Mesenchymal stem cell (in vitro differentiated cells and primary cell): ENCODE measurements around the gene EP400.

Experiments
- DNase-seq: peaks from one replicate; pipeline ENCODE4 v3.0.0-alpha.2; 2013
- H2AFZ ChIP-seq: one replicate; pipeline ENCODE4 v1.6.1; 2013; ENCODE audit warnings: low read depth, mild to moderate bottlenecking, control low read depth, inconsistent platforms, low read length, moderate library complexity
- H2AK5ac ChIP-seq: 2 replicates; pipeline ENCODE4 v1.6.1; 2013; ENCODE audit warnings: low read length, moderate library complexity, mild to moderate bottlenecking, inconsistent platforms; ENCODE audit not compliant: severe bottlenecking
- H2BK120ac ChIP-seq: one replicate; pipeline ENCODE4 v1.6.1; 2013; ENCODE audit warnings: low read depth, mild to moderate bottlenecking, inconsistent platforms, low read length, moderate library complexity
- H2BK12ac ChIP-seq, 2 experiments: one replicate each; pipeline ENCODE4 v1.6.1; 2013; ENCODE audit warnings: inconsistent platforms in 2 of 2, low read length in 2 of 2, mild to moderate bottlenecking in 2 of 2, moderate library complexity in 2 of 2, control low read depth in 1 of 2
- H2BK15ac ChIP-seq: one replicate; pipeline ENCODE4 v1.6.1; 2013; ENCODE audit warnings: mild to moderate bottlenecking, low read depth, inconsistent platforms; ENCODE audit not compliant: poor library complexity, severe bottlenecking
- H2BK5ac ChIP-seq: 2 replicates; pipeline ENCODE4 v1.6.1; 2013; ENCODE audit warnings: low read depth, mild to moderate bottlenecking, low read length, control low read depth, inconsistent platforms; ENCODE audit not compliant: poor library complexity, severe bottlenecking
- H3K14ac ChIP-seq, 2 experiments: one replicate each; pipeline ENCODE4 v1.6.1; 2013; ENCODE audit warnings: inconsistent platforms in 2 of 2, low read length in 2 of 2, control low read depth in 1 of 2, mild to moderate bottlenecking in 1 of 2, moderate library complexity in 1 of 2
- H3K18ac ChIP-seq, 2 experiments: one replicate each; pipeline ENCODE4 v1.6.1; 2013; ENCODE audit warnings: inconsistent platforms in 2 of 2, low read length in 2 of 2, control low read depth in 1 of 2, low read depth in 1 of 2, mild to moderate bottlenecking in 1 of 2
- H3K23ac ChIP-seq, 2 experiments: one replicate each; pipeline ENCODE4 v1.6.1; 2013; ENCODE audit warnings: inconsistent platforms in 2 of 2, low read length in 2 of 2, mild to moderate bottlenecking in 2 of 2, moderate library complexity in 2 of 2, control low read depth in 1 of 2
- H3K27ac ChIP-seq: 2 replicates; pipeline ENCODE4 v1.5.1; 2013; ENCODE audit warnings: mild to moderate bottlenecking, moderate library complexity, low read length, control low read depth, inconsistent platforms; ENCODE audit not compliant: poor library complexity, severe bottlenecking
- H3K27me3 ChIP-seq, 2 experiments: 2 replicates each; pipeline versions ENCODE4 v1.6.1 to v1.7.0; 2013; ENCODE audit warnings: low read length in 2 of 2, mild to moderate bottlenecking in 2 of 2, moderate library complexity in 2 of 2, control low read depth in 1 of 2, inconsistent platforms in 1 of 2; ENCODE audit not compliant: control insufficient read depth in 1 of 2, insufficient read depth in 1 of 2
- H3K36me3 ChIP-seq, 2 experiments: 2 replicates each; pipeline versions ENCODE4 v1.6.1 to v1.7.0; 2013; ENCODE audit warnings: low read length in 2 of 2, control low read depth in 1 of 2, inconsistent platforms in 1 of 2, low read depth in 1 of 2, mild to moderate bottlenecking in 1 of 2; ENCODE audit not compliant: insufficient read depth in 2 of 2, control insufficient read depth in 1 of 2
- H3K4ac ChIP-seq, 2 experiments: one replicate each; pipeline ENCODE4 v1.6.1; 2013; ENCODE audit warnings: inconsistent platforms in 2 of 2, low read length in 2 of 2, mild to moderate bottlenecking in 2 of 2, moderate library complexity in 2 of 2, control low read depth in 1 of 2, low read depth in 1 of 2
- H3K4me1 ChIP-seq: 2 replicates; pipeline ENCODE4 v1.6.1; 2013; ENCODE audit warnings: low read depth, low read length, control low read depth; ENCODE audit not compliant: control insufficient read depth, insufficient read depth
- H3K4me2 ChIP-seq: 2 replicates; pipeline ENCODE4 v1.6.1; 2013; ENCODE audit warnings: low read length, mild to moderate bottlenecking, inconsistent platforms; ENCODE audit not compliant: poor library complexity, severe bottlenecking
- H3K4me3 ChIP-seq, 2 experiments: 2 replicates each; pipeline versions ENCODE4 v1.5.1 to v1.7.0; 2013; ENCODE audit warnings: low read length in 2 of 2, mild to moderate bottlenecking in 2 of 2, control low read depth in 1 of 2, low read depth in 1 of 2; ENCODE audit not compliant: insufficient read depth in 1 of 2
- H3K79me1 ChIP-seq: replicated peaks from 2 replicates; pipeline ENCODE4 v1.6.1; 2013; ENCODE audit warnings: mild to moderate bottlenecking, control low read depth, low read length, inconsistent platforms; ENCODE audit not compliant: poor library complexity, severe bottlenecking
- H3K9ac ChIP-seq: 2 replicates; pipeline ENCODE4 v1.7.0; 2013; ENCODE audit warnings: mild to moderate bottlenecking, low read length, moderate library complexity
- H3K9me3 ChIP-seq: 2 replicates; pipeline ENCODE4 v1.7.0; 2013; ENCODE audit warnings: mild to moderate bottlenecking, low read length; ENCODE audit not compliant: control insufficient read depth
- H4K8ac ChIP-seq: one replicate; pipeline ENCODE4 v1.6.1; 2013; ENCODE audit warnings: inconsistent platforms, mild to moderate bottlenecking, low read length, moderate library complexity
- H4K91ac ChIP-seq: one replicate; pipeline ENCODE4 v1.6.1; 2013; ENCODE audit warnings: mild to moderate bottlenecking, low read length, inconsistent platforms
- WGBS: methylation state at CpG from one replicate; pipeline ENCODE4 v1.1.7; 2013; ENCODE audit warnings: mixed read lengths; 5-methylcytosine and 5-hydroxymethylcytosine counted together

The EP400 gene

GRCh38 chr12:131920157-131920508, 29.6 kb upstream of the EP400 start:
- Histone ChIP-seq H3K14ac (no peak overlapping the region), H3K9me3 (no peaks in the 10 kb centered on the region), H2AFZ (no peak overlapping the region), H4K8ac (no peak overlapping the region), H3K4me3 (no peak overlapping the region), H3K4me1 (peaks cover 2% of the 10 kb centered on the region), H3K18ac (no peak overlapping the region), H3K79me1 (peaks cover 7% of the 10 kb centered on the region), H2BK15ac (no peak overlapping the region), H3K4me2 (no peak overlapping the region), H3K4ac (no peak overlapping the region), H3K27me3 (no peaks in the 10 kb centered on the region), H3K23ac (no peak overlapping the region), H2AK5ac (no peak overlapping the region), H2BK12ac (no peak overlapping the region), H2BK5ac (no peak overlapping the region), H3K27ac (no peak overlapping the region), H4K91ac (no peak overlapping the region), H3K36me3 (peaks cover 54 to 83% of the 10 kb centered on the region in 2 experiments), H2BK120ac (no peak overlapping the region), H3K9ac (no peak overlapping the region)
- DNase-seq: no peak
- 98% methylated on average over 14 of the region's 14 CpGs for WGBS

- no peak overlapping the region for H3K4me2 ChIP-seq
- H3K27me3 ChIP-seq: no peaks in the 10 kb centered on the region
- no peak overlapping the region for H3K9ac ChIP-seq
- no peak overlapping the region for H2AFZ ChIP-seq
- no peak overlapping the region for H2BK120ac ChIP-seq
- H3K27ac ChIP-seq: no peak overlapping the region
- no peak overlapping the region for H3K23ac ChIP-seq
- no peaks in the 10 kb centered on the region for H3K9me3 ChIP-seq
- no peak overlapping the region for H3K18ac ChIP-seq
- no peak for DNase-seq
- H3K4me1 ChIP-seq: peaks cover 2% of the 10 kb centered on the region
- no peak overlapping the region for H4K8ac ChIP-seq
- H2AK5ac ChIP-seq: no peak overlapping the region
- H3K4ac ChIP-seq: no peak overlapping the region
- no peak overlapping the region for H2BK15ac ChIP-seq
- H3K79me1 ChIP-seq: peaks cover 2% of the 10 kb centered on the region
- WGBS: 97% methylated on average over 35 of the region's 35 CpGs
- no peak overlapping the region for H2BK5ac ChIP-seq
- no peak overlapping the region for H4K91ac ChIP-seq
- peaks cover 44 to 72% of the 10 kb centered on the region in 2 experiments for H3K36me3 ChIP-seq
- H2BK12ac ChIP-seq: peak overlapping the region in 1 of 2 experiments; percentile 19
- no peak overlapping the region for H3K4me3 ChIP-seq
- H3K14ac ChIP-seq: peak overlapping the region in 1 of 2 experiments; percentile 68
These were observed 28.6 kb upstream of the EP400 start for GRCh38 chr12:131920902-131921840.

- Histone ChIP-seq H3K4ac (no peak overlapping the region), H4K8ac (no peak overlapping the region), H3K18ac (no peak overlapping the region), H2BK12ac (no peak overlapping the region), H2BK120ac (no peak overlapping the region), H3K36me3 (peaks cover 38 to 63% of the 10 kb centered on the region in 2 experiments), H2AK5ac (no peak overlapping the region), H2BK15ac (no peak overlapping the region), H3K9me3 (no peaks in the 10 kb centered on the region), H2BK5ac (no peak overlapping the region), H3K4me3 (no peak overlapping the region), H4K91ac (no peak overlapping the region), H3K79me1 (no peaks in the 10 kb centered on the region), H3K23ac (no peak overlapping the region), H2AFZ (no peak overlapping the region), H3K9ac (no peak overlapping the region), H3K14ac (no peak overlapping the region), H3K27me3 (no peaks in the 10 kb centered on the region), H3K4me1 (peaks cover 2% of the 10 kb centered on the region), H3K4me2 (no peak overlapping the region), H3K27ac (no peak overlapping the region)
- WGBS: 95% methylated on average over 25 of the region's 29 CpGs
- no peak for DNase-seq
These were observed 27.6 kb upstream of the EP400 start for GRCh38 chr12:131921866-131922769.

GRCh38 chr12:131922772-131923171, 27.0 kb upstream of the EP400 start:
- Histone ChIP-seq H3K18ac (no peak overlapping the region), H3K79me1 (no peaks in the 10 kb centered on the region)
- 97% methylated on average over 13 of the region's 13 CpGs for WGBS

More at GRCh38 chr12:131922772-131923171, 27.0 kb upstream of the EP400 start:
- no peaks in the 10 kb centered on the region for H3K27me3 ChIP-seq
- H3K4ac ChIP-seq: no peak overlapping the region
- no peak overlapping the region for H3K14ac ChIP-seq
- no peak overlapping the region for H3K23ac ChIP-seq
- H2BK12ac ChIP-seq: no peak overlapping the region
- no peak overlapping the region for H3K4me2 ChIP-seq
- H4K8ac ChIP-seq: no peak overlapping the region
- no peak overlapping the region for H4K91ac ChIP-seq
- no peak overlapping the region for H2AK5ac ChIP-seq
- H2BK120ac ChIP-seq: no peak overlapping the region
- no peak overlapping the region for H3K27ac ChIP-seq
- no peak overlapping the region for H3K4me3 ChIP-seq
- peaks cover 2% of the 10 kb centered on the region for H3K4me1 ChIP-seq
- H3K9ac ChIP-seq: no peak overlapping the region
- no peak for DNase-seq
- peaks cover 34 to 56% of the 10 kb centered on the region in 2 experiments for H3K36me3 ChIP-seq
- H2BK15ac ChIP-seq: no peak overlapping the region
- no peak overlapping the region for H2AFZ ChIP-seq
- H3K9me3 ChIP-seq: no peaks in the 10 kb centered on the region
- no peak overlapping the region for H2BK5ac ChIP-seq
